OCI-LY1 (cell line): ENCODE results near the gene CTIF.

ENCODE experiments used
- CTCF ChIP-seq: fragments of 200-600 bp; sonication (generic), shearing (Covaris generic); IDR thresholded peaks from 2 replicates; pipeline ENCODE4 v1.5.1; 2017; ENCODE audit warnings: mild to moderate bottlenecking, antibody characterized with exemption, low read length, moderate library complexity, mixed read lengths
- EZH2 ChIP-seq: fragments of 200-600 bp; sonication (generic), shearing (Covaris generic); IDR thresholded peaks from 2 replicates; pipeline ENCODE4 v1.8.0; 2017; ENCODE audit warnings: borderline replicate concordance, mixed run types, mild to moderate bottlenecking, antibody characterized with exemption, low read length, moderate library complexity, mixed read lengths

GRCh38 chr18:48862132-48862531 is 323.3 kb downstream of the CTIF start:
- TF ChIP-seq CTCF: no peak
- TF ChIP-seq EZH2: no peak
